Right lobe of liver (tissue), 6 donors: ENCODE data around the gene LSM3. TPM values are rescaled to one million over a fixed set of nuclear protein-coding genes. Genes with fewer than 3 reads are reported as not detected.

ENCODE experiments used
- ATAC-seq, 4 donors: fragments of 200-7000 bp; cut with Tn5 transposase; one replicate each; pipeline ENCODE4 v1.9.1; 2020; ENCODE audit warnings: mild to moderate bottlenecking in 4 of 4, moderate library complexity in 4 of 4
- DNase-seq, 3 donors: peaks; one replicate each; pipeline ENCODE4 v3.0.0-alpha.2; 2020
- H3K27ac ChIP-seq, 3 donors: fragments of 200-600 bp; one replicate each; pipeline ENCODE4 v1.8.0; 2022
- H3K27me3 ChIP-seq, 2 donors: fragments of 200-600 bp; one replicate each; pipeline ENCODE4 v1.8.0; 2022
- H3K36me3 ChIP-seq, 4 donors: fragments of 200-600 bp; sonication (generic) in 1 of 4; one replicate each; pipeline versions ENCODE4 v1.5.1 to v1.8.0; 2017 to 2022; ENCODE audit warnings: control low read depth in 1 of 4
- H3K4me1 ChIP-seq, 4 donors: fragments of 200-600 bp; sonication (generic) in 1 of 4; one replicate each; pipeline versions ENCODE4 v1.5.1 to v1.8.0; 2017 to 2022; ENCODE audit warnings: control low read depth in 1 of 4
- H3K4me3 ChIP-seq, 3 donors: fragments of 200-600 bp; one replicate each; pipeline ENCODE4 v1.8.0; 2022
- H3K9me3 ChIP-seq, 4 donors: fragments of 200-600 bp; sonication (generic) in 1 of 4; one replicate each; pipeline versions ENCODE4 v1.5.1 to v1.8.0; 2017 to 2022; ENCODE audit warnings: control low read depth in 1 of 4
- CTCF ChIP-seq, 4 donors: fragments of 200-600 bp in 3 of 4; fragments of 450-650 bp in 1 of 4; IDR thresholded peaks; one replicate each; pipeline versions ENCODE4 v1.5.1 to v1.8.0; 2016 to 2022; ENCODE audit warnings: antibody characterized with exemption in 4 of 4, mild to moderate bottlenecking in 2 of 4
- POLR2A ChIP-seq: fragments of 450-650 bp; IDR thresholded peaks from one replicate; pipeline ENCODE4 v1.6.1; 2017; ENCODE audit warnings: antibody characterized with exemption, mild to moderate bottlenecking
- WGBS: methylation state at CpG from one replicate; pipeline ENCODE4 v1.1.6; 2018; ENCODE audit warnings: low coverage, low lambda C conversion rate; ENCODE audit not compliant: insufficient coverage; ENCODE audit errors: missing lambda C conversion rate; 5-methylcytosine and 5-hydroxymethylcytosine counted together
- intact Hi-C, 2 donors: fragments of 100-400 bp; cut with DNase I; formaldehyde crosslinking; loops; one replicate each; pipeline versions ENCODE4 v1.11.2 to v1.14.1; 2022
- total RNA-seq, 6 experiments: library from RNA; depleted of rRNA in 2 of 6; stranded (reverse); fragments of >200 nt in 2 of 6; fragmentation: NEBNext Ultra II Directional in 3 of 6; extraction: Animal tissue kit (Norgen Biotek cat#: 25700) in 3 of 6; gene quantifications; one replicate each; pipeline versions ENCODE4 v1.1.0 to v1.2.4, GENCODE V29; 2016 to 2023
- donor health status: DM: no; HTN: yes; CAD: no.
- donor health status: DM: no; HTN: no; CAD: no.
- donor health status: DM: no; HTN: no; CAD: no.
- donor health status: DM: no; HTN: yes; CAD: no.
- donor health status: DM: no; HTN: yes; CAD: no.

Gene LSM3
- total RNA-seq, 6 experiments from 2014 or later, result 4.5 to 7.4 (median 6.1) TPM

GRCh38 chr3:14245822-14246221 lies 67.2 kb downstream of the LSM3 start:
- Histone ChIP-seq H3K4me1 (no peaks in the 10 kb centered on the region), H3K36me3 (no peaks in the 10 kb centered on the region), H3K27me3 (no peaks in the 10 kb centered on the region), H3K27ac (no peak overlapping the region), H3K4me3 (no peak overlapping the region), H3K9me3 (no peaks in the 10 kb centered on the region)
- intact Hi-C loops, result no loop called here
- ATAC-seq (no peak), DNase-seq (no peak)
- WGBS, result 69% methylated on average over 3 of the region's 3 CpGs
- TF ChIP-seq POLR2A (no peak), CTCF (IDR thresholded peaks at IDR 0.05) (no peak)

- no peak overlapping the region for H3K27ac ChIP-seq
- WGBS, result 65% methylated on average over 3 of the region's 5 CpGs
- no peaks in the 10 kb centered on the region for H3K4me1 ChIP-seq
- ATAC-seq (peak in 1 of 4 donors; percentile 19), DNase-seq (no peak)
- no peaks in the 10 kb centered on the region for H3K9me3 ChIP-seq
- H3K36me3 ChIP-seq, result no peaks in the 10 kb centered on the region
- H3K4me3 ChIP-seq, result no peak overlapping the region
- intact Hi-C loops, result no loop called here
- no peaks in the 10 kb centered on the region for H3K27me3 ChIP-seq
- TF ChIP-seq POLR2A (no peak), CTCF (IDR thresholded peaks at IDR 0.05) (no peak)
Measured at GRCh38 chr3:14246414-14246813, 67.8 kb downstream of the LSM3 start.

- no peak overlapping the region for H3K4me3 ChIP-seq
- no peak for DNase-seq
- no peak overlapping the region for H3K27ac ChIP-seq
- H3K27me3 ChIP-seq, result no peaks in the 10 kb centered on the region
- H3K4me1 ChIP-seq, result peaks cover 0 to 6% (median 3%) of the 10 kb centered on the region in 4 donors
- WGBS, result 75% methylated on average over 2 of the region's 3 CpGs
- TF ChIP-seq CTCF (IDR thresholded peaks at IDR 0.05) (no peak), POLR2A (no peak)
- intact Hi-C loops, result no loop called here
- no peak for ATAC-seq
- H3K36me3 ChIP-seq, result no peaks in the 10 kb centered on the region
- H3K9me3 ChIP-seq, result no peaks in the 10 kb centered on the region
Measured at GRCh38 chr3:14248477-14248848, 69.8 kb downstream of the LSM3 start.

GRCh38 chr3:14248849-14249523 lies 70.4 kb downstream of the LSM3 start:
- no peak for TF ChIP-seq POLR2A
- TF ChIP-seq CTCF (IDR thresholded peaks at IDR 0.05), result no peak
- Histone ChIP-seq H3K27ac (no peak overlapping the region), H3K9me3 (no peaks in the 10 kb centered on the region), H3K4me3 (no peak overlapping the region), H3K4me1 (peaks cover 0 to 9% (median 4%) of the 10 kb centered on the region in 4 donors), H3K36me3 (no peaks in the 10 kb centered on the region), H3K27me3 (no peaks in the 10 kb centered on the region)
- intact Hi-C loops, result no loop called here
- peak in 2 of 4 donors; percentile 45 to 60 for ATAC-seq
- 61% methylated on average over 4 of the region's 5 CpGs for WGBS
- no peak for DNase-seq

Other genes with a start within 250 kb of the LSM3 start
- gene CHCHD4, start 53.9 kb upstream of the LSM3 start, total RNA-seq, result 10 to 100 TPM in 2 of 6 experiments, 1 to 10 TPM in 4; 6.2 to 13.5 (median 8.4) TPM
- gene TMEM43, start 53.8 kb upstream of the LSM3 start, total RNA-seq, result 10 to 100 TPM in 5 of 6 experiments, 1 to 10 TPM in 1; 9.3 to 16.8 (median 14.6) TPM
- gene XPC, start 216 bp upstream of the LSM3 start, total RNA-seq, result 10 to 100 TPM; 14.4 to 23.1 (median 20.0) TPM
- 1 to 10 TPM; 1.5 to 8.2 (median 4.1) TPM for gene SLC6A6, start 223.8 kb downstream of the LSM3 start, total RNA-seq